ENCODE data around the gene PTPRK.

Gene PTPRK

DNA sequence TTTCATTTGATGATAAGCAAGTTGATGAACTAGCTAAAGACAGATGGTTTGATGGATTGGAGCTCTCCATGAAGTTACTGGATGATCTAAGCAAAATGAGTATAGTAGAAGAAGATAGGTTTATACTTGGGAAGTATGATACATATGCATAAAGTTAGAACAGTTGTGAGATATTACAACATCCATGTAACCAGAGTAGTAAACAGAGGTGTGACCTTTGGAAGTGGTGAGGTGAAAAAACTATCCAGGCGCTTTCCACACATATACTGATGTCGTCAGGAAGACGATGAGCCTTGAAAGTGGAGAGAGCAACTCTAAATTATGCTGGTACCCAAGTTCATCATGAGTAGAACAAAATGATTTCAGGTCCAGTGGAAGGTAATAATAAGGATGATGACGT is 271.0 kb downstream of the PTPRK start:
- H3K36me3 Mint-ChIP-seq (ENCODE audit: low read depth), result peaks cover 4% of the 10 kb centered on the region
- no peak overlapping the region for H3K27ac Mint-ChIP-seq
- peaks cover 5% of the 10 kb centered on the region for H3K4me1 Mint-ChIP-seq

DNA sequence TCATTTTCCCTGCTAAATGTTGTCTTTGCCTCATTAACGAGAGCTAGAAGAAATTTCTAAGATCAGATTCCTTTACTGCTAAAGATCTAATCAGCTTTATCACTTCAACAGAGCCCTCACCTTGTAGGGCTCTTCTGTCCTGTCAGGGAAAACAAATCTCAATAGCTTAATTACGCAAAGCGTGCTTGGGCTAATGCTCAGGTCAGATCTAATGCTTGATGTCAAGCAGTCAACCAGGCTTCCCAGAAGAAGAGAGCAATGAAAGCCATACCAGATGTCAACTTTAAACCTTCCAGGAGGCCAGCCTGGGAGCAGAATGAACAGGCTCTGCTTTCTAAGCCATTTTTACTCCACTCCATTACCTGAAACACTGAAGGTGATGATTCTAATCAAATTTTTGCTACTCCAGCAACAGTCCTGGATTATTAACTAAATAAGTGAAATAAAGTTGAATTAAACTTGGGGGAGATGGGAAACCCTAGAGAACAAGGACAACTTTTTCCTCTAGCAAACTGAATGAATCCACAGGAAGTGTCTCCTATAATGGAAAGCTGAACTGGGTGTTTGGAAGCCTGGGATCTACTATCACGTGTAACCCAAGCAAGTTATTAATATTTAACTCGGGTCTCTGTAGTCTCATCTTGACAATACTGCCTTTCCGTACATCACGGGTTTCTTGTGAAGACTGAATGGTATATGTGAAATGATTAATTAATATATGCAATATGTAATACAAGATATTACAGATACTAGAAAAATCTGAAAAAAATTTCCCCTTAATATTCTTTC is 273.7 kb downstream of the PTPRK start:
- Mint-ChIP-seq H3K4me1 (no peaks in the 10 kb centered on the region), H3K27me3 (ENCODE audit: low read depth) (no peaks in the 10 kb centered on the region), H3K9me3 (no peaks in the 10 kb centered on the region), H3K36me3 (ENCODE audit: low read depth) (peaks cover 4% of the 10 kb centered on the region), H3K27ac (no peak overlapping the region), H3K4me3 (no peak overlapping the region)
- TF ChIP-seq, protein P1, sequence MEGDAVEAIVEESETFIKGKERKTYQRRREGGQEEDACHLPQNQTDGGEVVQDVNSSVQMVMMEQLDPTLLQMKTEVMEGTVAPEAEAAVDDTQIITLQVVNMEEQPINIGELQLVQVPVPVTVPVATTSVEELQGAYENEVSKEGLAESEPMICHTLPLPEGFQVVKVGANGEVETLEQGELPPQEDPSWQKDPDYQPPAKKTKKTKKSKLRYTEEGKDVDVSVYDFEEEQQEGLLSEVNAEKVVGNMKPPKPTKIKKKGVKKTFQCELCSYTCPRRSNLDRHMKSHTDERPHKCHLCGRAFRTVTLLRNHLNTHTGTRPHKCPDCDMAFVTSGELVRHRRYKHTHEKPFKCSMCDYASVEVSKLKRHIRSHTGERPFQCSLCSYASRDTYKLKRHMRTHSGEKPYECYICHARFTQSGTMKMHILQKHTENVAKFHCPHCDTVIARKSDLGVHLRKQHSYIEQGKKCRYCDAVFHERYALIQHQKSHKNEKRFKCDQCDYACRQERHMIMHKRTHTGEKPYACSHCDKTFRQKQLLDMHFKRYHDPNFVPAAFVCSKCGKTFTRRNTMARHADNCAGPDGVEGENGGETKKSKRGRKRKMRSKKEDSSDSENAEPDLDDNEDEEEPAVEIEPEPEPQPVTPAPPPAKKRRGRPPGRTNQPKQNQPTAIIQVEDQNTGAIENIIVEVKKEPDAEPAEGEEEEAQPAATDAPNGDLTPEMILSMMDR (IDR thresholded peaks at IDR 0.05; ENCODE audit: unreplicated experiment in 3 of 3), result no peak

More for the DNA sequence above, 271.0 kb downstream of the PTPRK start:
- H3K27me3 Mint-ChIP-seq (ENCODE audit: low read depth), result no peaks in the 10 kb centered on the region
- H3K4me3 Mint-ChIP-seq, result no peak overlapping the region
- H3K9me3 Mint-ChIP-seq, result no peaks in the 10 kb centered on the region
- TF ChIP-seq, protein P1 (IDR thresholded peaks at IDR 0.05; ENCODE audit: unreplicated experiment in 3 of 3), result no peak

DNA sequence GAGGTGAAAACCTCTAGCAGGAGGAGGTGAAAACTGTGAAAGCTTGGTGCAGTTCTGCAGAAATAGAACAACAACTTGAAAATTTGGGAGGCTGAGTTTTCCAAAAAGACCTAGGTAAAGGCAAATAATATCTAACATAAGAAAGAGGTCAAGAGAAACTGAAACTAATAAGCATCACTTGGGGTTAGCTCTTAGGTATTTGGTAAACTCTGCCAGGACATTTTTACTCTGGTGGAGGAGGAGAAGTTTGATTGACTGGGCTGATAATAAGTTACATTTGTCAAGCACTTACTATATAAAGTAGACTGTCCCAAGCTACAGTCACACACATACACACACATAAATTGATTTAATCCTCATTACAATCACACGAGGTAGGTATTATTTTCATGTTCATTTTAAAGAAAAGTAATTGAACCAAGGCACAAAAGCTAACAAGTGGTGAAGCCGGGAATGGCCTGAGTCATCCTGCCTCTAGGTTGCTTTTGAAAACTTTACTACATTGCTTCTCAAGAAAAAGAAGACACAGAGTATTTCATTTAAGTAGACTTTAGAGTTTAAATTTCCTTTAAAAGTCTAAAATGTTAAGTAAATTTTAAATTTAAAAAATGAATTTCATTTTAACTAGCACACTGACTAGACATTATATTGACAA is 275.5 kb downstream of the PTPRK start:
- no peaks in the 10 kb centered on the region for H3K9me3 Mint-ChIP-seq
- peaks cover 10% of the 10 kb centered on the region for H3K4me1 Mint-ChIP-seq
- H3K27me3 Mint-ChIP-seq (ENCODE audit: low read depth), result no peaks in the 10 kb centered on the region
- H3K27ac Mint-ChIP-seq, result no peak overlapping the region
- H3K4me3 Mint-ChIP-seq, result no peak overlapping the region
- peaks cover 4% of the 10 kb centered on the region for H3K36me3 Mint-ChIP-seq (ENCODE audit: low read depth)
- TF ChIP-seq, protein P1 (IDR thresholded peaks at IDR 0.05; ENCODE audit: unreplicated experiment in 3 of 3), result no peak

DNA sequence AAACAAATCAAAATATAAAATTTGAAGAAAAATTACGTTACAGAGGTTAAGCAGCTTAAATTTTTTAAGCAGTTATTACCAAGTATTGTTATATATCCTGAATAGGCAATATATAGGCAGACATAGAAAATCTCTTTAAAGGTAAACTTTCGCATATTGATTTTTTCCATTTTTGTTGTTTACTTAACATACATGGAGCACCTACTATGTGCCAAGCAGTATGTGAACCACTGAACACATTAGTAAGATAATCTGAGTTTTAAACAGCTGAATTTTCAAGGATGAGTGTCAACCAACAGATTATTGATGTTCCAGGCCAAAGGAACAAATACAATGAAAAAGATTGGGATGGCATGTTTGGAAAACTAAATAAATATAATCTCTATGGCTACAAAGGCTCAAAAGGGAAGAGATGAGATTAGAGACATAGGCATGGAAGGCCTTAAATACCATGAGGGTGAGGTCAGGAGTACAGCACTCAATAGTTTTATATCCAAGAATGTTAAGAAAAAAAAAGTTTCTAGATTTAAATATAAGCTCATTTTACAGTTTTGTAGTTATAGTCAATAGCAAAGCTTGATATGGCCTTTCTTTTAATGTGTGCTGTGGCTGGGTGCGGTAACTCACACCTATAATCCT is 277.5 kb downstream of the PTPRK start:
- no peak overlapping the region for H3K27ac Mint-ChIP-seq
- H3K9me3 Mint-ChIP-seq, result no peaks in the 10 kb centered on the region
- TF ChIP-seq, protein P1 (IDR thresholded peaks at IDR 0.05; ENCODE audit: unreplicated experiment in 3 of 3), result no peak
- H3K27me3 Mint-ChIP-seq (ENCODE audit: low read depth), result no peaks in the 10 kb centered on the region
- H3K36me3 Mint-ChIP-seq (ENCODE audit: low read depth), result no peaks in the 10 kb centered on the region
- H3K4me3 Mint-ChIP-seq, result no peak overlapping the region
- peaks cover 11% of the 10 kb centered on the region for H3K4me1 Mint-ChIP-seq

DNA sequence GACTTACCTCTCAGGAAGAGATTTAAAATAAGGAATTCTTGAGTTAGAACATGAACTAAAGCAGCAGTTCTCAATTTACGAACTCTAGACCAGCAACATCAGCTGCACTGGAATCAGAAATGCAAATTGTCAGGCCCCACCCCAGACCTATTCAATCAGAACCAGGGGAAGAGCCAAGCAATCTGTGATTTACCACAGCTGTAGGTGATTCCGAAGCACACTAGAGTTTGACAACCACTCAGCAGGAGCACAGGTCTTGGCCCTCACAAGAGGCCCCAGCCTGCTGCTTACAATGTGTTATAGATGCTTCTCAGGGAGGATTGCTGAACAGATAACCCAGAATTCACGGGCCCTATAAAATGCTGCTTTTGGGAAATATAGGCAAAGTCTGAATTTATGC is 279.2 kb downstream of the PTPRK start:
- H3K4me3 Mint-ChIP-seq, result no peak overlapping the region
- no peaks in the 10 kb centered on the region for H3K9me3 Mint-ChIP-seq
- no peaks in the 10 kb centered on the region for H3K27me3 Mint-ChIP-seq (ENCODE audit: low read depth)
- H3K27ac Mint-ChIP-seq, result no peak overlapping the region
- H3K4me1 Mint-ChIP-seq, result peaks cover 11% of the 10 kb centered on the region
- H3K36me3 Mint-ChIP-seq (ENCODE audit: low read depth), result peaks cover 4% of the 10 kb centered on the region
- TF ChIP-seq, protein P1 (IDR thresholded peaks at IDR 0.05; ENCODE audit: unreplicated experiment in 3 of 3), result no peak

All from nephron (organoid).